ENCODE results near the gene ALKBH5. TPM values are rescaled to one million over a fixed set of nuclear protein-coding genes. Genes with fewer than 3 reads are reported as not detected.

ALKBH5 gene
- total RNA-seq, 1 experiment from 2014 or later: 97.8 TPM

GRCh38 chr17:18166894-18167293 is 16.7 kb upstream of the ALKBH5 start:
- H4K20me1 ChIP-seq (ENCODE audit: insufficient read depth): no peaks in the 10 kb centered on the region
- ChIA-PET CTCF (no interaction called here), RAD21 (ENCODE audit: low non-redundant PET in 1 of 2, low total read pairs in 2 of 2, uncharacterized antibody in 2 of 2, unreplicated experiment in 2 of 2) (no interaction called here), POLR2A (no interaction called here)
- no peak overlapping the region for H2AFZ ChIP-seq (ENCODE audit: low read depth, low read length, poor library complexity, severe bottlenecking)
- no peaks in the 10 kb centered on the region for H3K79me2 ChIP-seq (ENCODE audit: insufficient read depth, low read length)
- no peak for TF ChIP-seq FOSL1 (IDR thresholded peaks at IDR 0.05; ENCODE audit: low read depth)
- TF ChIP-seq CEBPB (IDR thresholded peaks at IDR 0.05; ENCODE audit: low read depth): no peak
- no peak for TF ChIP-seq POLR2A (IDR thresholded peaks at IDR 0.05; ENCODE audit: borderline replicate concordance, extremely low read depth, insufficient read depth, insufficient read length)
- no peak for TF ChIP-seq RAD21 (IDR thresholded peaks at IDR 0.05; ENCODE audit: low read depth)
- peak in 2 of 3 experiments; percentile 34 to 39; a peak in 3 of 6 replicates for TF ChIP-seq CTCF (IDR thresholded peaks at IDR 0.05 in 2 of 3, conservative IDR thresholded peaks at IDR 0.05 in 1 of 3; ENCODE audit: borderline replicate concordance in 1 of 3, insufficient read depth in 1 of 3, low read depth in 2 of 3, low read length in 2 of 3)
- no peak for TF ChIP-seq ATF3 (IDR thresholded peaks at IDR 0.05)
- no peaks in the 10 kb centered on the region for H3K9me2 ChIP-seq (ENCODE audit: insufficient read depth)
- H3K9ac ChIP-seq (ENCODE audit: low read length): no peak overlapping the region
- no peaks in the 10 kb centered on the region for H3K27me3 ChIP-seq (ENCODE audit: insufficient read depth, low read length)
- ATAC-seq (peak; percentile 61; the same call in 1 of the 2 replicates), DNase-seq (ENCODE audit: low read depth, low spot score) (no peak)
- no peak overlapping the region for H3K4me2 ChIP-seq (ENCODE audit: low read length)
- no peaks in the 10 kb centered on the region; a peak in 1 of 4 replicates for H3K9me3 ChIP-seq (ENCODE audit: control insufficient read depth in 1 of 2, insufficient read depth in 1 of 2, low read depth in 1 of 2, low read length in 2 of 2)
- no peak overlapping the region for H3K27ac ChIP-seq (ENCODE audit: low read depth, low read length)
- no TSS peak for BruUV-seq (replicated peaks)
- H3K4me3 ChIP-seq (replicated peaks in 1 of 2; ENCODE audit: low read depth in 1 of 2, low read length in 2 of 2): no peak overlapping the region
- H3K4me1 ChIP-seq (ENCODE audit: control insufficient read depth in 1 of 2, insufficient read depth in 2 of 2, low read length in 2 of 2): no peaks in the 10 kb centered on the region
- no peaks in the 10 kb centered on the region for H3K36me3 ChIP-seq (ENCODE audit: control insufficient read depth in 1 of 2, insufficient read depth in 2 of 2, low read length in 2 of 2)
- intact Hi-C loops (cut with micrococcal nuclease): no loop called here

DNA sequence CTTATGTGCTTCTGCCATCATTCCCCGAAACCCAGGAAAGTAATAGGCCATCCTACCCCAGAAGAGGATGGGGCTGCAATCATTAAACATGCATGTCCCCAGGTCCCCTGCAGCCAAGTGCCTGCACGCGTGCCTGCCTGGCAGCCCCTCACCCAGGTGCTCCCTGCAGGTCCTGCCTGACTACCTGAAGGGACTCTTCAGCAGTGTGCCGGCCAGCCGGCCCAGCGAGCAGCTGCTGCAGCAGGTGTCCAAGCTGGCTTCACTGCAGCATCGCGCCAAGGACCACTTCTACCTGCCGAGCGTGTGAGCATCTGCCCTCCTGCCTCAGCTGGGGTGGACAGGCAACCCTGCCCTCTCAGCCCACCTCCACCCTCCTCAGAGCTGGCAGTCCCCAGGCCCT is 16.2 kb upstream of the ALKBH5 start:
- ChIA-PET CTCF (no interaction called here), RAD21 (ENCODE audit: low non-redundant PET in 1 of 2, low total read pairs in 2 of 2, uncharacterized antibody in 2 of 2, unreplicated experiment in 2 of 2) (no interaction called here), POLR2A (interaction anchor here (1.1 kb wide), 1 partner anchor 9 kb away, joined by 3 read pairs; no protein-coding TSS in a partner anchor)
- Histone ChIP-seq H3K4me2 (ENCODE audit: low read length) (no peak overlapping the region), H3K36me3 (ENCODE audit: control insufficient read depth in 1 of 2, insufficient read depth in 2 of 2, low read length in 2 of 2) (no peaks in the 10 kb centered on the region), H3K4me3 (replicated peaks in 1 of 2; ENCODE audit: low read depth in 1 of 2, low read length in 2 of 2) (no peak overlapping the region), H3K4me1 (ENCODE audit: control insufficient read depth in 1 of 2, insufficient read depth in 2 of 2, low read length in 2 of 2) (no peaks in the 10 kb centered on the region), H3K9ac (ENCODE audit: low read length) (no peak overlapping the region), H3K27ac (ENCODE audit: low read depth, low read length) (no peak overlapping the region), H4K20me1 (ENCODE audit: insufficient read depth) (no peaks in the 10 kb centered on the region), H3K9me3 (ENCODE audit: control insufficient read depth in 1 of 2, insufficient read depth in 1 of 2, low read depth in 1 of 2, low read length in 2 of 2) (no peaks in the 10 kb centered on the region; a peak in 1 of 4 replicates), H3K27me3 (ENCODE audit: insufficient read depth, low read length) (no peaks in the 10 kb centered on the region), H2AFZ (ENCODE audit: low read depth, low read length, poor library complexity, severe bottlenecking) (no peak overlapping the region), H3K79me2 (ENCODE audit: insufficient read depth, low read length) (no peaks in the 10 kb centered on the region), H3K9me2 (ENCODE audit: insufficient read depth) (no peaks in the 10 kb centered on the region)
- intact Hi-C loops (cut with micrococcal nuclease): no loop called here
- no TSS peak for BruUV-seq (replicated peaks)
- no peak for ATAC-seq
- no peak for DNase-seq (ENCODE audit: low read depth, low spot score)
- no peak for TF ChIP-seq RAD21 (IDR thresholded peaks at IDR 0.05; ENCODE audit: low read depth)
- no peak for TF ChIP-seq FOSL1 (IDR thresholded peaks at IDR 0.05; ENCODE audit: low read depth)
- TF ChIP-seq ZFX (IDR thresholded peaks at IDR 0.05): no peak
- no peak for TF ChIP-seq REST (IDR thresholded peaks at IDR 0.05; ENCODE audit: low read depth)
- no peak for TF ChIP-seq SIN3A (IDR thresholded peaks at IDR 0.05; ENCODE audit: low read depth)
- no peak for TF ChIP-seq SP1 (IDR thresholded peaks at IDR 0.05; ENCODE audit: low read depth)
- no peak for TF ChIP-seq EGR1 (IDR thresholded peaks at IDR 0.05; ENCODE audit: low read depth)
- TF ChIP-seq TCF7L2 (IDR thresholded peaks at IDR 0.05; ENCODE audit: borderline replicate concordance, extremely low read depth, insufficient read depth, insufficient read length): no peak
- TF ChIP-seq YY1 (IDR thresholded peaks at IDR 0.05; ENCODE audit: extremely low read depth, insufficient replicate concordance, low read depth, low read length): no peak
- no peak for TF ChIP-seq EZH2 (IDR thresholded peaks at IDR 0.05)
- TF ChIP-seq ATF3 (IDR thresholded peaks at IDR 0.05): no peak
- TF ChIP-seq, protein P1, sequence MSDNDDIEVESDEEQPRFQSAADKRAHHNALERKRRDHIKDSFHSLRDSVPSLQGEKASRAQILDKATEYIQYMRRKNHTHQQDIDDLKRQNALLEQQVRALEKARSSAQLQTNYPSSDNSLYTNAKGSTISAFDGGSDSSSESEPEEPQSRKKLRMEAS (IDR thresholded peaks at IDR 0.05): no peak
